ENCODE data around the gene PNMA8A.

The PNMA8A gene

GRCh38 chr19:46428239-46429135 is 42.9 kb downstream of the PNMA8A start, which contains the start of gene PNMA8C:
Gene PNMA8C, minus strand, starts transcription at chr19:46428936. Its CDS starts 577 bp downstream, at chr19:46428359.
- no peak for DNase-seq (ENCODE audit: low spot score)

GRCh38 chr19:46427518-46428045 is 43.8 kb downstream of the PNMA8A start:
- no peak for DNase-seq (ENCODE audit: low spot score)

GRCh38 chr19:46426506-46427162 is 44.7 kb downstream of the PNMA8A start:
- peak; percentile 86 for DNase-seq (ENCODE audit: low spot score)

GRCh38 chr19:46426035-46426505 is 45.3 kb downstream of the PNMA8A start:
- no peak for DNase-seq (ENCODE audit: low spot score)

- no peak for DNase-seq (ENCODE audit: low spot score)
Observed at GRCh38 chr19:46423188-46423587, 48.2 kb downstream of the PNMA8A start.

- DNase-seq (ENCODE audit: low spot score), result no peak
Observed at GRCh38 chr19:46422344-46422743, 49.0 kb downstream of the PNMA8A start.

GRCh38 chr19:46420056-46420455 is 51.3 kb downstream of the PNMA8A start:
- no peak for DNase-seq (ENCODE audit: low spot score)
